WTC11 (cell line): Measurements from ENCODE around the gene PTX4. TPM values are rescaled to one million over a fixed set of nuclear protein-coding genes. Genes with fewer than 3 reads are reported as not detected.
A peak's percentile ranks its signal among the peaks of the same experiment; 100 is the strongest.

Experiments used
- ATAC-seq: fragments of 200-7000 bp; cut with Tn5 transposase; 2 replicates; pipeline ENCODE4 v1.10.0; 2021; ENCODE audit warnings: mild to moderate bottlenecking, moderate library complexity
- CTCF ChIA-PET: fragments of 300-600 bp; sonication (Branson Sonifier 250); formaldehyde crosslinking; loops from one replicate; lab custom pipeline; 2021; ENCODE audit warnings: antibody characterized with exemption; lab: Charles Lee
- POLR2A ChIA-PET: fragments of 350-600 bp; sonication (Branson Sonifier 250); formaldehyde crosslinking; loops from one replicate; lab custom pipeline; 2021; ENCODE audit warnings: antibody characterized with exemption; lab: Charles Lee
- DNase-seq: peaks from one replicate; pipeline ENCODE4 v3.0.0; 2021; ENCODE audit warnings: low spot score
- H3K27ac Mint-ChIP-seq: 2 replicates; pipeline ENCODE4 v1.8.0; 2021; ENCODE audit warnings: mixed read lengths
- H3K27me3 Mint-ChIP-seq: 2 replicates; pipeline ENCODE4 v1.8.0; 2021; ENCODE audit warnings: low read depth, mild to moderate bottlenecking, moderate library complexity, mixed read lengths
- H3K36me3 Mint-ChIP-seq: 2 replicates; pipeline ENCODE4 v1.8.0; 2021; ENCODE audit warnings: mixed read lengths
- H3K4me1 Mint-ChIP-seq: 2 replicates; pipeline ENCODE4 v1.8.0; 2022; ENCODE audit warnings: mixed read lengths
- H3K4me3 Mint-ChIP-seq: 2 replicates; pipeline ENCODE4 v1.8.0; 2021; ENCODE audit warnings: mild to moderate bottlenecking, moderate library complexity, mixed read lengths
- H3K9me3 Mint-ChIP-seq: 2 replicates; pipeline ENCODE4 v1.8.0; 2021; ENCODE audit warnings: mixed read lengths
- ELF4 ChIP-seq: sonication (generic); formaldehyde crosslinking; IDR thresholded peaks from 2 replicates; pipeline ENCODE4 v1.8.1; 2022; ENCODE audit warnings: low read depth, mild to moderate bottlenecking, moderate library complexity, missing genetic modification reagents
- ESRRA ChIP-seq: sonication (generic); formaldehyde crosslinking; IDR thresholded peaks from 2 replicates; pipeline ENCODE4 v1.8.1; 2022; ENCODE audit warnings: mild to moderate bottlenecking, missing genetic modification reagents, borderline replicate concordance
- JUN ChIP-seq: sonication (generic); formaldehyde crosslinking; IDR thresholded peaks from 2 replicates; pipeline ENCODE4 v1.8.0; 2023; ENCODE audit warnings: mild to moderate bottlenecking, missing genetic modification reagents
- KAT7 ChIP-seq: sonication (generic); formaldehyde crosslinking; IDR thresholded peaks from 2 replicates; pipeline ENCODE4 v1.8.1; 2023; ENCODE audit warnings: missing genetic modification reagents, mild to moderate bottlenecking, borderline replicate concordance
- MXD4 ChIP-seq: fragments of 250-450 bp; sonication (Bioruptor Pico); IDR thresholded peaks from 2 replicates; pipeline ENCODE4 v1.8.0; 2021; ENCODE audit warnings: mild to moderate bottlenecking, moderate library complexity, borderline replicate concordance
- NFATC4 ChIP-seq: fragments of 250-450 bp; sonication (Bioruptor Pico); IDR thresholded peaks from 2 replicates; pipeline ENCODE4 v1.9.0; 2021; ENCODE audit warnings: mild to moderate bottlenecking
- NFE2L1 ChIP-seq: sonication (generic); formaldehyde crosslinking; IDR thresholded peaks from 2 replicates; pipeline ENCODE4 v1.8.1; 2023; ENCODE audit warnings: missing genetic modification reagents
- SMAD3 ChIP-seq: sonication (generic); formaldehyde crosslinking; IDR thresholded peaks from 2 replicates; pipeline ENCODE4 v1.8.0; 2022; ENCODE audit warnings: missing genetic modification reagents, mild to moderate bottlenecking, borderline replicate concordance
- SMAD4 ChIP-seq: sonication (generic); formaldehyde crosslinking; IDR thresholded peaks from 2 replicates; pipeline ENCODE4 v1.8.0; 2022; ENCODE audit warnings: mild to moderate bottlenecking, missing genetic modification reagents
- TCF7 ChIP-seq: sonication (generic); formaldehyde crosslinking; IDR thresholded peaks from 2 replicates; pipeline ENCODE4 v1.8.0; 2022; ENCODE audit warnings: mild to moderate bottlenecking, low read depth, missing genetic modification reagents, moderate library complexity
- TEAD1 ChIP-seq: sonication (generic); formaldehyde crosslinking; IDR thresholded peaks from 2 replicates; pipeline ENCODE4 v1.8.0; 2022; ENCODE audit warnings: mild to moderate bottlenecking, missing genetic modification reagents
- TEAD4 ChIP-seq: sonication (generic); formaldehyde crosslinking; IDR thresholded peaks from 2 replicates; pipeline ENCODE4 v1.8.0; 2022; ENCODE audit warnings: mild to moderate bottlenecking, missing genetic modification reagents
- ZBTB21 ChIP-seq: sonication (generic); formaldehyde crosslinking; IDR thresholded peaks from 2 replicates; pipeline ENCODE4 v1.8.1; 2023; ENCODE audit warnings: mild to moderate bottlenecking, missing genetic modification reagents, borderline replicate concordance
- ZNF232 ChIP-seq: sonication (generic); formaldehyde crosslinking; IDR thresholded peaks from 2 replicates; pipeline ENCODE4 v1.8.0; 2022; ENCODE audit warnings: mild to moderate bottlenecking, missing genetic modification reagents
- ZNF396 ChIP-seq: fragments of 250-450 bp; sonication (Bioruptor Pico); IDR thresholded peaks from 2 replicates; pipeline ENCODE4 v1.8.0; 2021; ENCODE audit warnings: mild to moderate bottlenecking, moderate library complexity, borderline replicate concordance
- ZNF416 ChIP-seq: fragments of 250-450 bp; sonication (Bioruptor Pico); IDR thresholded peaks from 2 replicates; pipeline ENCODE4 v1.9.0; 2021; ENCODE audit warnings: mild to moderate bottlenecking, inconsistent platforms
- ZNF671 ChIP-seq: fragments of 250-450 bp; sonication (Bioruptor Pico); IDR thresholded peaks from 2 replicates; pipeline ENCODE4 v1.8.0; 2021; ENCODE audit warnings: mild to moderate bottlenecking
- total RNA-seq: library from RNA; stranded (reverse); gene quantifications from 3 replicates; pipeline ENCODE4 v1.2.3, GENCODE V29; 2021
- TF ChIP-seq, protein P1 (sequence below): sonication (generic); formaldehyde crosslinking; conservative IDR thresholded peaks from 2 replicates; pipeline ENCODE4 v1.8.1; 2023; ENCODE audit warnings: mild to moderate bottlenecking, low read depth, missing genetic modification reagents, moderate library complexity
- TF ChIP-seq, protein P2 (sequence below): fragments of 250-450 bp; sonication (Bioruptor Pico); IDR thresholded peaks from 2 replicates; pipeline ENCODE4 v1.8.0; 2021; ENCODE audit warnings: mild to moderate bottlenecking
- TF ChIP-seq, protein P3 (sequence below): sonication (generic); formaldehyde crosslinking; IDR thresholded peaks from 2 replicates; pipeline ENCODE4 v1.8.1; 2023; ENCODE audit warnings: mild to moderate bottlenecking, missing genetic modification reagents
- TF ChIP-seq, protein P4 (sequence below): fragments of 250-450 bp; sonication (Bioruptor Pico); IDR thresholded peaks from 2 replicates; pipeline ENCODE4 v2.1.2; 2022; ENCODE audit warnings: mild to moderate bottlenecking, moderate library complexity
- TF ChIP-seq, protein P5 (sequence below): sonication (generic); formaldehyde crosslinking; conservative IDR thresholded peaks from 2 replicates; pipeline ENCODE4 v1.8.1; 2022; ENCODE audit warnings: mild to moderate bottlenecking, missing genetic modification reagents
- TF ChIP-seq, protein P6 (sequence below): sonication (generic); formaldehyde crosslinking; IDR thresholded peaks from 2 replicates; pipeline ENCODE4 v1.8.0; 2023; ENCODE audit warnings: missing genetic modification reagents, mild to moderate bottlenecking, borderline replicate concordance

Gene PTX4
- total RNA-seq, 1 experiment from 2014 or later = 0.26 TPM

DNA sequence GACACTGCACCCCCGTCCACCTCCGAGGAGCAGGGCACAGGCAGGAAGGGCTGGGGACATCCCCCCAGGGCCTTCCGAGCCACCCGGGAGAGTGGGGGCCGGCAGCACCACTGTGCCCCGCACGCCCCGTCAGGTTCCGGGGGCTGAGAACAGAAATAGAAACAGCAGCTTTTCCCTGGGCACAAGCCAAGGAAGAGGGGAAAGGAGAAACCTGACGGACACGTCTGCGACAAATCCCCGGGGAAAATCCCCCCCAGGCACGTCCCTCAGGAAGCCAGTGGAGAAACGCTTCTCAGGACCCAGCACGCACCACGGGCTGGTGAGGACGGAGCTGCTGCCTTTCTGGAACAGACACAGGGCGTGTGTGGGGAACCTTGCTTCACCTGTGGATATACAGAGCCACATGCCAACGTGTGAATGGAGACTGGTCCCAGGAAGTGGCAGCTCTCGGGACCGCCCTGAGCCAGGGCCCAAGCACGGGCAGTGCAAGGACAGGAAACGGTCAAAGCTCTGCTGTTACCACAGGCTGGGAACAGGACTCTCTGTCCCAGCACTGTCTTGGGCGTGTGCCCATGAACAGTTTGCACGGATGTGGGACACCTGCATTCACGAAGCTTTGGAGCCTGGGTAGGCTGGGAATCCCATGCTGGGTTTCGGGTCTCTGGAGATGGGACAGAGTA, 43.5 kb upstream of the PTX4 start:
- POLR2A ChIA-PET = no interaction called here
- DNase-seq = no peak
- no peaks in the 10 kb centered on the region for H3K9me3 Mint-ChIP-seq
- TF ChIP-seq ELF4 (CRISPR knock-in tag) = no peak
- TF ChIP-seq, protein P1, sequence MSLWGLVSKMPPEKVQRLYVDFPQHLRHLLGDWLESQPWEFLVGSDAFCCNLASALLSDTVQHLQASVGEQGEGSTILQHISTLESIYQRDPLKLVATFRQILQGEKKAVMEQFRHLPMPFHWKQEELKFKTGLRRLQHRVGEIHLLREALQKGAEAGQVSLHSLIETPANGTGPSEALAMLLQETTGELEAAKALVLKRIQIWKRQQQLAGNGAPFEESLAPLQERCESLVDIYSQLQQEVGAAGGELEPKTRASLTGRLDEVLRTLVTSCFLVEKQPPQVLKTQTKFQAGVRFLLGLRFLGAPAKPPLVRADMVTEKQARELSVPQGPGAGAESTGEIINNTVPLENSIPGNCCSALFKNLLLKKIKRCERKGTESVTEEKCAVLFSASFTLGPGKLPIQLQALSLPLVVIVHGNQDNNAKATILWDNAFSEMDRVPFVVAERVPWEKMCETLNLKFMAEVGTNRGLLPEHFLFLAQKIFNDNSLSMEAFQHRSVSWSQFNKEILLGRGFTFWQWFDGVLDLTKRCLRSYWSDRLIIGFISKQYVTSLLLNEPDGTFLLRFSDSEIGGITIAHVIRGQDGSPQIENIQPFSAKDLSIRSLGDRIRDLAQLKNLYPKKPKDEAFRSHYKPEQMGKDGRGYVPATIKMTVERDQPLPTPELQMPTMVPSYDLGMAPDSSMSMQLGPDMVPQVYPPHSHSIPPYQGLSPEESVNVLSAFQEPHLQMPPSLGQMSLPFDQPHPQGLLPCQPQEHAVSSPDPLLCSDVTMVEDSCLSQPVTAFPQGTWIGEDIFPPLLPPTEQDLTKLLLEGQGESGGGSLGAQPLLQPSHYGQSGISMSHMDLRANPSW (CRISPR knock-in tag) = no peak
- TF ChIP-seq, protein P2, sequence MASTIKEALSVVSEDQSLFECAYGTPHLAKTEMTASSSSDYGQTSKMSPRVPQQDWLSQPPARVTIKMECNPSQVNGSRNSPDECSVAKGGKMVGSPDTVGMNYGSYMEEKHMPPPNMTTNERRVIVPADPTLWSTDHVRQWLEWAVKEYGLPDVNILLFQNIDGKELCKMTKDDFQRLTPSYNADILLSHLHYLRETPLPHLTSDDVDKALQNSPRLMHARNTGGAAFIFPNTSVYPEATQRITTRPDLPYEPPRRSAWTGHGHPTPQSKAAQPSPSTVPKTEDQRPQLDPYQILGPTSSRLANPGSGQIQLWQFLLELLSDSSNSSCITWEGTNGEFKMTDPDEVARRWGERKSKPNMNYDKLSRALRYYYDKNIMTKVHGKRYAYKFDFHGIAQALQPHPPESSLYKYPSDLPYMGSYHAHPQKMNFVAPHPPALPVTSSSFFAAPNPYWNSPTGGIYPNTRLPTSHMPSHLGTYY (CRISPR knock-in tag) = no peak
- no peak for TF ChIP-seq ZNF416 (CRISPR knock-in tag)
- TF ChIP-seq MXD4 (CRISPR knock-in tag) = no peak
- TF ChIP-seq ZNF396 (CRISPR knock-in tag) = no peak
- no peak for TF ChIP-seq TCF7 (CRISPR knock-in tag)
- TF ChIP-seq TEAD1 = no peak
- TF ChIP-seq, protein P3, sequence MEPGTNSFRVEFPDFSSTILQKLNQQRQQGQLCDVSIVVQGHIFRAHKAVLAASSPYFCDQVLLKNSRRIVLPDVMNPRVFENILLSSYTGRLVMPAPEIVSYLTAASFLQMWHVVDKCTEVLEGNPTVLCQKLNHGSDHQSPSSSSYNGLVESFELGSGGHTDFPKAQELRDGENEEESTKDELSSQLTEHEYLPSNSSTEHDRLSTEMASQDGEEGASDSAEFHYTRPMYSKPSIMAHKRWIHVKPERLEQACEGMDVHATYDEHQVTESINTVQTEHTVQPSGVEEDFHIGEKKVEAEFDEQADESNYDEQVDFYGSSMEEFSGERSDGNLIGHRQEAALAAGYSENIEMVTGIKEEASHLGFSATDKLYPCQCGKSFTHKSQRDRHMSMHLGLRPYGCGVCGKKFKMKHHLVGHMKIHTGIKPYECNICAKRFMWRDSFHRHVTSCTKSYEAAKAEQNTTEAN (CRISPR knock-in tag) = no peak
- no peak for TF ChIP-seq ESRRA (CRISPR knock-in tag)
- TF ChIP-seq NFATC4 (CRISPR knock-in tag) = no peak
- no peak for TF ChIP-seq KAT7 (CRISPR knock-in tag)
- no peak for TF ChIP-seq TEAD4 (CRISPR knock-in tag)
- no peak for TF ChIP-seq ZNF671
- no peak for TF ChIP-seq JUN
- TF ChIP-seq NFE2L1 (CRISPR knock-in tag) = no peak
- TF ChIP-seq, protein P4, sequence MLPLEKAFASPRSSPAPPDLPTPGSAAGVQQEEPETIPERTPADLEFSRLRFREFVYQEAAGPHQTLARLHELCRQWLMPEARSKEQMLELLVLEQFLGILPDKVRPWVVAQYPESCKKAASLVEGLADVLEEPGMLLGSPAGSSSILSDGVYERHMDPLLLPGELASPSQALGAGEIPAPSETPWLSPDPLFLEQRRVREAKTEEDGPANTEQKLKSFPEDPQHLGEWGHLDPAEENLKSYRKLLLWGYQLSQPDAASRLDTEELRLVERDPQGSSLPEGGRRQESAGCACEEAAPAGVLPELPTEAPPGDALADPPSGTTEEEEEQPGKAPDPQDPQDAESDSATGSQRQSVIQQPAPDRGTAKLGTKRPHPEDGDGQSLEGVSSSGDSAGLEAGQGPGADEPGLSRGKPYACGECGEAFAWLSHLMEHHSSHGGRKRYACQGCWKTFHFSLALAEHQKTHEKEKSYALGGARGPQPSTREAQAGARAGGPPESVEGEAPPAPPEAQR (CRISPR knock-in tag) = no peak
- TF ChIP-seq SMAD4 (CRISPR knock-in tag) = no peak
- TF ChIP-seq ZBTB21 (CRISPR knock-in tag) = no peak
- TF ChIP-seq, all 79 proteins: peak for 0
- CTCF ChIA-PET = no interaction called here
- H3K4me3 Mint-ChIP-seq = no peak overlapping the region
- no peaks in the 10 kb centered on the region for H3K4me1 Mint-ChIP-seq
- H3K27me3 Mint-ChIP-seq = no peaks in the 10 kb centered on the region
- H3K27ac Mint-ChIP-seq = 0 out of 2 replicates have a peak overlapping the region, but pooled peaks have one; percentile 68
- no peak for ATAC-seq
- H3K36me3 Mint-ChIP-seq = no peaks in the 10 kb centered on the region

DNA sequence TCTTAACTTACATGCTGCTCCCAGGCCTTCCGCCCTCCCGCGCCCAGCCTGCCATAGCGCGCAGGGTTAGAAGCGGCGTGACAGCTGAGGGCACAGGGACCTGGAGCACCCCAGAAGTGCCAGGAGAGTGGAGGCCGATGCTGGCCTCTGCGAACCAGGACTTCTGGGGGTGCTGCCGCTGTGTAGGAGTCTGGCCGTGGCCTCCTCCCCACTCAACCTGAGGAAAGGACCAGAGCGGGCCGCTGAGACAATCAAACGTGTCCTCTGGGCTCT, 42.8 kb upstream of the PTX4 start:
- Mint-ChIP-seq H3K36me3 (no peaks in the 10 kb centered on the region), H3K4me1 (no peaks in the 10 kb centered on the region), H3K4me3 (no peak overlapping the region), H3K9me3 (no peaks in the 10 kb centered on the region), H3K27ac (no peak overlapping the region), H3K27me3 (no peaks in the 10 kb centered on the region)
- ChIA-PET POLR2A (no interaction called here), CTCF (no interaction called here)
- ATAC-seq (no peak), DNase-seq (no peak)
- TF ChIP-seq, protein P5, sequence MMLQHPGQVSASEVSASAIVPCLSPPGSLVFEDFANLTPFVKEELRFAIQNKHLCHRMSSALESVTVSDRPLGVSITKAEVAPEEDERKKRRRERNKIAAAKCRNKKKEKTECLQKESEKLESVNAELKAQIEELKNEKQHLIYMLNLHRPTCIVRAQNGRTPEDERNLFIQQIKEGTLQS (CRISPR knock-in tag) = no peak
- TF ChIP-seq, protein P6, sequence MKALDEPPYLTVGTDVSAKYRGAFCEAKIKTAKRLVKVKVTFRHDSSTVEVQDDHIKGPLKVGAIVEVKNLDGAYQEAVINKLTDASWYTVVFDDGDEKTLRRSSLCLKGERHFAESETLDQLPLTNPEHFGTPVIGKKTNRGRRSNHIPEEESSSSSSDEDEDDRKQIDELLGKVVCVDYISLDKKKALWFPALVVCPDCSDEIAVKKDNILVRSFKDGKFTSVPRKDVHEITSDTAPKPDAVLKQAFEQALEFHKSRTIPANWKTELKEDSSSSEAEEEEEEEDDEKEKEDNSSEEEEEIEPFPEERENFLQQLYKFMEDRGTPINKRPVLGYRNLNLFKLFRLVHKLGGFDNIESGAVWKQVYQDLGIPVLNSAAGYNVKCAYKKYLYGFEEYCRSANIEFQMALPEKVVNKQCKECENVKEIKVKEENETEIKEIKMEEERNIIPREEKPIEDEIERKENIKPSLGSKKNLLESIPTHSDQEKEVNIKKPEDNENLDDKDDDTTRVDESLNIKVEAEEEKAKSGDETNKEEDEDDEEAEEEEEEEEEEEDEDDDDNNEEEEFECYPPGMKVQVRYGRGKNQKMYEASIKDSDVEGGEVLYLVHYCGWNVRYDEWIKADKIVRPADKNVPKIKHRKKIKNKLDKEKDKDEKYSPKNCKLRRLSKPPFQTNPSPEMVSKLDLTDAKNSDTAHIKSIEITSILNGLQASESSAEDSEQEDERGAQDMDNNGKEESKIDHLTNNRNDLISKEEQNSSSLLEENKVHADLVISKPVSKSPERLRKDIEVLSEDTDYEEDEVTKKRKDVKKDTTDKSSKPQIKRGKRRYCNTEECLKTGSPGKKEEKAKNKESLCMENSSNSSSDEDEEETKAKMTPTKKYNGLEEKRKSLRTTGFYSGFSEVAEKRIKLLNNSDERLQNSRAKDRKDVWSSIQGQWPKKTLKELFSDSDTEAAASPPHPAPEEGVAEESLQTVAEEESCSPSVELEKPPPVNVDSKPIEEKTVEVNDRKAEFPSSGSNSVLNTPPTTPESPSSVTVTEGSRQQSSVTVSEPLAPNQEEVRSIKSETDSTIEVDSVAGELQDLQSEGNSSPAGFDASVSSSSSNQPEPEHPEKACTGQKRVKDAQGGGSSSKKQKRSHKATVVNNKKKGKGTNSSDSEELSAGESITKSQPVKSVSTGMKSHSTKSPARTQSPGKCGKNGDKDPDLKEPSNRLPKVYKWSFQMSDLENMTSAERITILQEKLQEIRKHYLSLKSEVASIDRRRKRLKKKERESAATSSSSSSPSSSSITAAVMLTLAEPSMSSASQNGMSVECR (CRISPR knock-in tag) = no peak
- TF ChIP-seq ZNF232 (CRISPR knock-in tag) (no peak), MXD4 (CRISPR knock-in tag) (no peak), SMAD3 (CRISPR knock-in tag) (no peak)
